HepG2 (cell line): ENCODE measurements around the gene KANSL1L. TPM values are rescaled to one million over a fixed set of nuclear protein-coding genes. Genes with fewer than 3 reads are reported as not detected.

Experiments
- ATAC-seq: fragments of 200-7000 bp; cut with Tn5 transposase; 3 replicates; pipeline ENCODE4 v1.9.1; 2020; ENCODE audit warnings: mild to moderate bottlenecking, moderate library complexity
- BruUV-seq: library from RNA; stranded (reverse); fragments of 400-500 nt; replicated peaks from 2 replicates; lab custom pipeline; 2021; lab: Mats Ljungman, UMichigan
- CTCF ChIA-PET: fragments of 300-600 bp; formaldehyde crosslinking; extraction: SDS; loops from one replicate; lab custom pipeline; 2021; ENCODE audit warnings: low total read pairs, inconsistent platforms, low intra/inter-chr PET ratio; lab: Yijun Ruan, JAX
- POLR2A ChIA-PET: fragments of 350-600 bp; sonication (Branson Sonifier 250); formaldehyde crosslinking; loops from one replicate; lab custom pipeline; 2020; ENCODE audit warnings: antibody characterized with exemption, inconsistent platforms; lab: Yijun Ruan, JAX
- DNase-seq: peaks from one replicate; pipeline ENCODE4 v3.0.0-alpha.2; 2015; ENCODE audit warnings: low spot score
- FAIRE-seq: peaks from 3 replicates; lab custom pipeline; 2011; peaks lifted over from hg19 to GRCh38; lab: Jason Lieb, UNC
- H2AFZ ChIP-seq: one replicate; pipeline ENCODE4 v1.6.1; 2011; ENCODE audit warnings: low read length, inconsistent platforms
- H3K27ac ChIP-seq: fragments of 300-600 bp; 3 replicates; pipeline ENCODE4 v1.8.0; 2011; ENCODE audit warnings: mixed run types, mild to moderate bottlenecking, mixed read lengths, low read length, inconsistent platforms; ENCODE audit not compliant: insufficient read depth; ENCODE audit errors: extremely low read length
- H3K27me3 ChIP-seq, 2 experiments: fragments of 200-600 bp in 1 of 2; 2 replicates in 1 of 2; 3 replicates in 1 of 2; pipeline versions ENCODE4 v1.6.0 to v1.8.0; 2011; ENCODE audit warnings: low read length in 2 of 2, mild to moderate bottlenecking in 2 of 2, moderate library complexity in 2 of 2, inconsistent platforms in 1 of 2; ENCODE audit not compliant: insufficient read depth in 2 of 2, control insufficient read depth in 1 of 2
- H3K36me3 ChIP-seq, 2 experiments: fragments of 200-600 bp in 1 of 2; replicated peaks in 1 of 2; 2 replicates in 1 of 2; 3 replicates in 1 of 2; pipeline versions ENCODE4 v1.5.1 to v1.8.0; 2011; ENCODE audit warnings: low read length in 2 of 2, inconsistent platforms in 1 of 2; ENCODE audit not compliant: insufficient read depth in 2 of 2, control insufficient read depth in 1 of 2
- H3K4me1 ChIP-seq: 2 replicates; pipeline ENCODE4 v1.5.1; 2012; ENCODE audit warnings: low read length, inconsistent platforms; ENCODE audit not compliant: insufficient read depth
- H3K4me2 ChIP-seq: 2 replicates; pipeline ENCODE4 v1.6.0; 2011; ENCODE audit warnings: low read depth, low read length, inconsistent platforms
- H3K4me3 ChIP-seq, 3 experiments: fragments of 200-600 bp in 1 of 3; sonication (generic), shearing (Covaris generic) in 1 of 3; replicated peaks in 1 of 3; 2 replicates each; pipeline ENCODE4 v1.5.1; 2011 to 2016; ENCODE audit warnings: low read length in 3 of 3, inconsistent platforms in 2 of 3, low read depth in 2 of 3, mild to moderate bottlenecking in 2 of 3, control low read depth in 1 of 3, mixed read lengths in 1 of 3; ENCODE audit not compliant: insufficient read depth in 1 of 3
- H3K79me2 ChIP-seq: one replicate; pipeline ENCODE4 v1.6.1; 2011; ENCODE audit warnings: low read length, inconsistent platforms; ENCODE audit not compliant: insufficient read depth
- H3K9ac ChIP-seq: 2 replicates; pipeline ENCODE4 v1.6.0; 2011; ENCODE audit warnings: mild to moderate bottlenecking, low read depth, low read length, inconsistent platforms; ENCODE audit not compliant: insufficient read depth
- H3K9me3 ChIP-seq: 2 replicates; pipeline ENCODE4 v1.5.1; 2012; ENCODE audit warnings: mild to moderate bottlenecking, low read length
- H4K20me1 ChIP-seq: 2 replicates; pipeline ENCODE4 v1.6.0; 2011; ENCODE audit warnings: inconsistent platforms, mild to moderate bottlenecking, low read length, moderate library complexity; ENCODE audit not compliant: insufficient read depth
- CBX5 ChIP-seq: sonication (generic); formaldehyde crosslinking; IDR thresholded peaks from 2 replicates; pipeline ENCODE4 v1.4.0; 2020; ENCODE audit warnings: missing genetic modification reagents, borderline replicate concordance
- CENPT ChIP-seq: sonication (generic); formaldehyde crosslinking; IDR thresholded peaks from 2 replicates; pipeline ENCODE4 v1.8.0; 2022; ENCODE audit warnings: low read depth, mild to moderate bottlenecking, moderate library complexity, missing genetic modification reagents
- FOXA1 ChIP-seq, 2 experiments: fragments of 450-650 bp in 1 of 2; sonication (generic) in 1 of 2; formaldehyde crosslinking in 1 of 2; IDR thresholded peaks; 2 replicates each; pipeline versions ENCODE4 v1.4.0 to v1.6.1; 2016 to 2020; ENCODE audit warnings: missing genetic modification reagents in 1 of 2
- HNF1A ChIP-seq, 2 experiments: sonication (generic) in 1 of 2; formaldehyde crosslinking in 1 of 2; IDR thresholded peaks; 2 replicates each; pipeline versions ENCODE4 v1.4.0 to v1.6.1; 2016 to 2020; ENCODE audit warnings: borderline replicate concordance in 1 of 2, low read depth in 1 of 2, mild to moderate bottlenecking in 1 of 2, missing genetic modification reagents in 1 of 2
- KAT8 ChIP-seq: IDR thresholded peaks from 2 replicates; pipeline ENCODE4 v1.6.1; 2016; ENCODE audit warnings: missing genetic modification reagents, missing compliant biosample characterization
- NFE2L2 ChIP-seq: fragments of 150-350 bp; IDR thresholded peaks from 2 replicates; pipeline ENCODE4 v1.6.1; 2014; ENCODE audit warnings: low read length
- PREB ChIP-seq: sonication (generic); formaldehyde crosslinking; IDR thresholded peaks from 2 replicates; pipeline ENCODE4 v1.4.0; 2020; ENCODE audit warnings: missing genetic modification reagents
- RFX3 ChIP-seq: IDR thresholded peaks from 2 replicates; pipeline ENCODE4 v1.6.1; 2016; ENCODE audit warnings: missing biosample characterization, missing genetic modification reagents
- XBP1 ChIP-seq: sonication (generic); formaldehyde crosslinking; IDR thresholded peaks from 2 replicates; pipeline ENCODE4 v1.5.0; 2020; ENCODE audit warnings: missing genetic modification reagents
- ZBTB3 ChIP-seq: sonication (generic); formaldehyde crosslinking; IDR thresholded peaks from 2 replicates; pipeline ENCODE4 v1.4.0; 2020; ENCODE audit warnings: low read depth, mild to moderate bottlenecking, moderate library complexity, missing genetic modification reagents, borderline replicate concordance
- ZNF556 ChIP-seq: sonication (generic); formaldehyde crosslinking; IDR thresholded peaks from 2 replicates; pipeline ENCODE4 v1.4.0; 2020; ENCODE audit warnings: mild to moderate bottlenecking, missing genetic modification reagents, borderline replicate concordance
- ZNF570 ChIP-seq: sonication (generic); formaldehyde crosslinking; IDR thresholded peaks from 2 replicates; pipeline ENCODE4 v1.4.0; 2020; ENCODE audit warnings: mild to moderate bottlenecking, missing genetic modification reagents, borderline replicate concordance
- WGBS: methylation state at CpG from one replicate; pipeline ENCODE4 v1.1.6; 2017; ENCODE audit warnings: low lambda C conversion rate; 5-methylcytosine and 5-hydroxymethylcytosine counted together
- in situ Hi-C: cut with HindIII; loops from 2 replicates; pipeline ENCODE4 v1.10.0; 2017; ENCODE audit warnings: low pct_unique_long_range_greater_than_20kb; ENCODE audit not compliant: extremely low pct_ligation_motif_present
- intact Hi-C: fragments of 100-400 bp; cut with micrococcal nuclease; formaldehyde crosslinking; loops from one replicate; pipeline ENCODE4 v1.10.0; 2022; ENCODE audit not compliant: unreplicated experiment
- polyA plus RNA-seq, 8 experiments: library from polyadenylated mRNA; depleted of rRNA in 3 of 8; stranded (reverse) in 7 of 8; unstranded in 1 of 8; fragments of >200 nt; fragmentation: Illumina TruSeq in 4 of 8; extraction: Trizol in 4 of 8; gene quantifications; 2 replicates each; pipeline versions ENCODE4 v1.2.1 to v1.2.3, GENCODE V29; 2011 to 2016; ENCODE audit warnings: low read depth in 4 of 8, missing spikeins in 1 of 8, mixed read lengths in 1 of 8; ENCODE audit not compliant: insufficient read depth in 1 of 8
- total RNA-seq, 5 experiments: library from RNA; depleted of rRNA; stranded (reverse); fragments of >200 nt; fragmentation: Illumina TruSeq; extraction: Trizol; gene quantifications; 2 replicates each; pipeline ENCODE4 v1.2.3, GENCODE V29; 2016; ENCODE audit warnings: low read depth in 1 of 5

The KANSL1L gene
- total and polyA plus RNA-seq, 2 of the 13 experiments (the other 11 are each of a cell fraction or from before 2014, with no cell fraction given): 5.4 to 10.3 TPM

GRCh38 chr2:210197720-210198119, 26.5 kb upstream of the KANSL1L start:
- in situ Hi-C loops (loop anchor here (5.0 to 25.0 kb wide), 3 partner anchors 125 to 1810 kb away; no protein-coding TSS in a partner anchor), intact Hi-C loops (loop anchor here (2.0 to 5.0 kb wide), 4 partner anchors 200 to 1803 kb away; no protein-coding TSS in a partner anchor)
- H2AFZ ChIP-seq: no peak overlapping the region
- no peaks in the 10 kb centered on the region for H3K9me3 ChIP-seq
- ChIA-PET CTCF (interaction anchor here (1.2 to 5.1 kb wide), 2 partner anchors 218 to 220 kb away, joined by 3 to 66 read pairs; no protein-coding TSS in a partner anchor), POLR2A (no interaction called here)
- no peak for TF ChIP-seq CENPT (CRISPR knock-in tag)
- TF ChIP-seq ZNF570 (CRISPR knock-in tag): no peak
- TF ChIP-seq XBP1: no peak
- TF ChIP-seq FOXA1 (IDR thresholded peaks at IDR 0.05): no peak
- no peak for TF ChIP-seq FOXA1 (CRISPR knock-in tag; IDR thresholded peaks at IDR 0.05)
- TF ChIP-seq HNF1A (IDR thresholded peaks at IDR 0.05; ENCODE audit: low read depth): no peak
- no peak for TF ChIP-seq HNF1A (CRISPR knock-in tag; IDR thresholded peaks at IDR 0.05; ENCODE audit: borderline replicate concordance)
- no peak for TF ChIP-seq KAT8 (CRISPR knock-in tag)
- TF ChIP-seq NFE2L2: no peak
- no peak for TF ChIP-seq ZBTB3 (CRISPR knock-in tag)
- no peak for TF ChIP-seq CBX5
- TF ChIP-seq PREB (CRISPR knock-in tag): no peak
- no peak for TF ChIP-seq RFX3 (CRISPR knock-in tag)
- no peak for TF ChIP-seq ZNF556 (CRISPR knock-in tag)
- no peak overlapping the region for H3K4me3 ChIP-seq
- DNase-seq (no peak), ATAC-seq (no peak), FAIRE-seq (no peak)
- no peak overlapping the region for H3K9ac ChIP-seq
- peaks cover 7% of the 10 kb centered on the region; the same call in 1 of the 2 replicates for H3K4me1 ChIP-seq
- BruUV-seq: no TSS peak
- 0% methylated on average over 2 of the region's 2 CpGs for WGBS
- no peaks in the 10 kb centered on the region for H3K27me3 ChIP-seq
- H3K27ac ChIP-seq: no peak overlapping the region
- H3K36me3 ChIP-seq: no peaks in the 10 kb centered on the region
- H3K79me2 ChIP-seq: no peaks in the 10 kb centered on the region
- no peaks in the 10 kb centered on the region for H4K20me1 ChIP-seq
- no peak overlapping the region for H3K4me2 ChIP-seq
